Endothelial cell of umbilical vein (primary cell): ENCODE data around the gene ADAMTS12.

Source experiments
- CTCF ChIP-seq, 2 donors: IDR thresholded peaks; 1 replicate in 1 of 2; 2 replicates in 1 of 2; pipeline ENCODE4 v1.5.1; 2011; ENCODE audit warnings: low read length in 2 of 2, mild to moderate bottlenecking in 2 of 2, moderate library complexity in 2 of 2, control low read depth in 1 of 2, inconsistent platforms in 1 of 2, low read depth in 1 of 2; ENCODE audit not compliant: insufficient read depth in 1 of 2; ENCODE audit errors: extremely low read depth in 1 of 2
- EZH2 ChIP-seq: IDR thresholded peaks from 2 replicates; pipeline ENCODE4 v1.6.1; 2012; ENCODE audit warnings: borderline replicate concordance, low read depth, mild to moderate bottlenecking, moderate library complexity, low read length, inconsistent platforms; ENCODE audit not compliant: severe bottlenecking
- FOS ChIP-seq: IDR thresholded peaks from 2 replicates; pipeline ENCODE4 v1.6.1; 2011; ENCODE audit warnings: mild to moderate bottlenecking, low read length, moderate library complexity, borderline replicate concordance; ENCODE audit not compliant: insufficient read depth
- GATA2 ChIP-seq: IDR thresholded peaks from 2 replicates; pipeline ENCODE4 v1.7.0; 2011; ENCODE audit warnings: low read depth, mild to moderate bottlenecking, moderate library complexity, mixed read lengths, low read length; ENCODE audit not compliant: insufficient read length, insufficient read depth
- JUN ChIP-seq: IDR thresholded peaks from 2 replicates; pipeline ENCODE4 v1.6.1; 2011; ENCODE audit warnings: borderline replicate concordance, low read depth; ENCODE audit not compliant: insufficient read length, insufficient read depth
- POLR2A ChIP-seq: IDR thresholded peaks from 2 replicates; pipeline ENCODE4 v1.6.1; 2012; ENCODE audit warnings: low read depth, mild to moderate bottlenecking, control low read depth, low read length
- POLR2AphosphoS5 ChIP-seq: IDR thresholded peaks from 2 replicates; pipeline ENCODE4 v1.6.1; 2012; ENCODE audit warnings: low read depth, mild to moderate bottlenecking, control low read depth, low read length, moderate library complexity; ENCODE audit not compliant: insufficient read depth

DNA sequence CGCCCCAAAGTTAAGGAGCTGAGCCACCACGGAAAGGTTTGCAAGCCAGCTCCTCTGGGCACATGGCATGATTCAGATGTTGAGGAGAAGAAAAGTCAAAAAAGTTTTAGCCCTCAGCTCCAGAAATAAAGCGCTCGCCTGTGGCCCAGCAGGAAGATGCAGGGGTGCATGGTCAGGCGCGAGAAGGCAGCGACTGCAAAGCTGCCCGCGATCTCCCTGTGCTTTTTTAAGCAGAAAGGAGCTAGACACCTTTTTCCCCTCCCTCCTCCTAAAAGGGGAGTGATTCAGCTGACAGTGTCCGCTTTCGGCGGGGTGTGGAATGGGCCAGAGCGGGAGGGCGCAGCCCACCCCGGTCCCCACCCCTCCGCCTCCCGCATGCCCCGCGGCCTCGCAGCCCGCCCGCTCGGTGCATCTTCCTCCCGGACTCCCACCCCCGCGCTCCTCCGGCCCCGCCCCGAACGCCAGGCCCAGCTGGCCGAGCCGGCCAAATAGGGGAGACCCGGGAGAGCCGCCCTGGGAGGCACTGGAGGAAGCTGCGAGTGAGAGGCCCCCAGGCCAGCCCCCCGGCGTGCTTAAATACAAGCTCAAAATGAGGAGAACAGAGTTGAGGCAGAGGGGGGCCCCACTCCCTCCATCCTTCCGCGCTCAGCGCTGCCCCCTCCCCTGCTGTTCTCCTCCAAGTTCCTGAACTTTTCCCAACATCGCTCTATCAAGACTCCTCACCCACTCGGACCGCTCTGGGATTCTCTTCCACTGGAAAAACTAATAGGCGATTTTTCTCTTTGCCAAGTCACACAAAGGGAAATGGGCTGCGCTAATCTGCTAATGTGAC lies at the start of gene ADAMTS12:
- TF ChIP-seq CTCF (IDR thresholded peaks at IDR 0.05; ENCODE audit: extremely low read depth in 1 of 2, insufficient read depth in 1 of 2, low read depth in 1 of 2, low read length in 2 of 2) (no peak), POLR2A (no peak), POLR2AphosphoS5 (no peak), GATA2 (no peak), EZH2 (peak; percentile 56), JUN (no peak), FOS (no peak)
